HepG2 (cell line): ENCODE results near the gene LHX3. TPM values are rescaled to one million over a fixed set of nuclear protein-coding genes. Genes with fewer than 3 reads are reported as not detected.

Experiments
- ATAC-seq: fragments of 200-7000 bp; cut with Tn5 transposase; 3 replicates; pipeline ENCODE4 v1.9.1; 2020; ENCODE audit warnings: mild to moderate bottlenecking, moderate library complexity
- BruUV-seq: library from RNA; stranded (reverse); fragments of 400-500 nt; replicated peaks from 2 replicates; lab custom pipeline; 2021; lab: Mats Ljungman, UMichigan
- CTCF ChIA-PET: fragments of 300-600 bp; formaldehyde crosslinking; extraction: SDS; loops from one replicate; lab custom pipeline; 2021; ENCODE audit warnings: low total read pairs, inconsistent platforms, low intra/inter-chr PET ratio; lab: Yijun Ruan, JAX
- POLR2A ChIA-PET: fragments of 350-600 bp; sonication (Branson Sonifier 250); formaldehyde crosslinking; loops from one replicate; lab custom pipeline; 2020; ENCODE audit warnings: antibody characterized with exemption, inconsistent platforms; lab: Yijun Ruan, JAX
- DNase-seq: peaks from one replicate; pipeline ENCODE4 v3.0.0-alpha.2; 2015; ENCODE audit warnings: low spot score
- FAIRE-seq: peaks from 3 replicates; lab custom pipeline; 2011; peaks lifted over from hg19 to GRCh38; lab: Jason Lieb, UNC
- H2AFZ ChIP-seq: one replicate; pipeline ENCODE4 v1.6.1; 2011; ENCODE audit warnings: low read length, inconsistent platforms
- H3K27ac ChIP-seq: fragments of 300-600 bp; 3 replicates; pipeline ENCODE4 v1.8.0; 2011; ENCODE audit warnings: mixed run types, mild to moderate bottlenecking, mixed read lengths, low read length, inconsistent platforms; ENCODE audit not compliant: insufficient read depth; ENCODE audit errors: extremely low read length
- H3K27me3 ChIP-seq, 2 experiments: fragments of 200-600 bp in 1 of 2; 2 replicates in 1 of 2; 3 replicates in 1 of 2; pipeline versions ENCODE4 v1.6.0 to v1.8.0; 2011; ENCODE audit warnings: low read length in 2 of 2, mild to moderate bottlenecking in 2 of 2, moderate library complexity in 2 of 2, inconsistent platforms in 1 of 2; ENCODE audit not compliant: insufficient read depth in 2 of 2, control insufficient read depth in 1 of 2
- H3K36me3 ChIP-seq, 2 experiments: fragments of 200-600 bp in 1 of 2; replicated peaks in 1 of 2; 2 replicates in 1 of 2; 3 replicates in 1 of 2; pipeline versions ENCODE4 v1.5.1 to v1.8.0; 2011; ENCODE audit warnings: low read length in 2 of 2, inconsistent platforms in 1 of 2; ENCODE audit not compliant: insufficient read depth in 2 of 2, control insufficient read depth in 1 of 2
- H3K4me1 ChIP-seq: 2 replicates; pipeline ENCODE4 v1.5.1; 2012; ENCODE audit warnings: low read length, inconsistent platforms; ENCODE audit not compliant: insufficient read depth
- H3K4me2 ChIP-seq: 2 replicates; pipeline ENCODE4 v1.6.0; 2011; ENCODE audit warnings: low read depth, low read length, inconsistent platforms
- H3K4me3 ChIP-seq, 3 experiments: fragments of 200-600 bp in 1 of 3; sonication (generic), shearing (Covaris generic) in 1 of 3; replicated peaks in 1 of 3; 2 replicates each; pipeline ENCODE4 v1.5.1; 2011 to 2016; ENCODE audit warnings: low read length in 3 of 3, inconsistent platforms in 2 of 3, low read depth in 2 of 3, mild to moderate bottlenecking in 2 of 3, control low read depth in 1 of 3, mixed read lengths in 1 of 3; ENCODE audit not compliant: insufficient read depth in 1 of 3
- H3K79me2 ChIP-seq: one replicate; pipeline ENCODE4 v1.6.1; 2011; ENCODE audit warnings: low read length, inconsistent platforms; ENCODE audit not compliant: insufficient read depth
- H3K9ac ChIP-seq: 2 replicates; pipeline ENCODE4 v1.6.0; 2011; ENCODE audit warnings: mild to moderate bottlenecking, low read depth, low read length, inconsistent platforms; ENCODE audit not compliant: insufficient read depth
- H3K9me3 ChIP-seq: 2 replicates; pipeline ENCODE4 v1.5.1; 2012; ENCODE audit warnings: mild to moderate bottlenecking, low read length
- H4K20me1 ChIP-seq: 2 replicates; pipeline ENCODE4 v1.6.0; 2011; ENCODE audit warnings: inconsistent platforms, mild to moderate bottlenecking, low read length, moderate library complexity; ENCODE audit not compliant: insufficient read depth
- ATF6 ChIP-seq: sonication (generic); formaldehyde crosslinking; conservative IDR thresholded peaks from 2 replicates; pipeline ENCODE4 v1.4.0; 2020; ENCODE audit warnings: missing genetic modification reagents
- CREBL2 ChIP-seq: sonication (generic); formaldehyde crosslinking; IDR thresholded peaks from 2 replicates; pipeline ENCODE4 v1.8.1; 2023; ENCODE audit warnings: missing genetic modification reagents, mild to moderate bottlenecking, borderline replicate concordance
- DBP ChIP-seq: sonication (generic); formaldehyde crosslinking; IDR thresholded peaks from 2 replicates; pipeline ENCODE4 v1.4.0; 2020; ENCODE audit warnings: missing genetic modification reagents; ENCODE audit errors: not compliant biosample characterization
- GPBP1L1 ChIP-seq: sonication (generic); formaldehyde crosslinking; IDR thresholded peaks from 2 replicates; pipeline ENCODE4 v1.5.0; 2020; ENCODE audit warnings: mild to moderate bottlenecking, missing genetic modification reagents
- HNF4A ChIP-seq: sonication (generic); formaldehyde crosslinking; IDR thresholded peaks from 2 replicates; pipeline ENCODE4 v1.4.0; 2020; ENCODE audit warnings: missing genetic modification reagents
- ISL2 ChIP-seq: sonication (generic); formaldehyde crosslinking; IDR thresholded peaks from 2 replicates; pipeline ENCODE4 v1.5.0; 2020; ENCODE audit warnings: missing genetic modification reagents
- JUNB ChIP-seq: sonication (generic); formaldehyde crosslinking; IDR thresholded peaks from 2 replicates; pipeline ENCODE4 v1.8.0; 2022; ENCODE audit warnings: missing genetic modification reagents, mild to moderate bottlenecking, borderline replicate concordance
- KMT2B ChIP-seq: IDR thresholded peaks from 2 replicates; pipeline ENCODE4 v1.6.1; 2016; ENCODE audit warnings: missing genetic modification reagents, missing compliant biosample characterization
- MAF1 ChIP-seq: sonication (generic); formaldehyde crosslinking; IDR thresholded peaks from 2 replicates; pipeline ENCODE4 v1.5.0; 2020; ENCODE audit warnings: missing genetic modification reagents, borderline replicate concordance
- MAFF ChIP-seq: IDR thresholded peaks from 2 replicates; pipeline ENCODE4 v1.6.1; 2011; ENCODE audit warnings: low read depth, low read length, improper control_type of control experiment
- NFE2L2 ChIP-seq: fragments of 150-350 bp; IDR thresholded peaks from 2 replicates; pipeline ENCODE4 v1.6.1; 2014; ENCODE audit warnings: low read length
- TCF7 ChIP-seq: sonication (generic); IDR thresholded peaks from 2 replicates; pipeline ENCODE4 v1.6.1; 2016; ENCODE audit warnings: antibody characterized with exemption, low read depth
- ZBTB37 ChIP-seq: sonication (generic); formaldehyde crosslinking; IDR thresholded peaks from 2 replicates; pipeline ENCODE4 v1.4.0; 2020; ENCODE audit warnings: mild to moderate bottlenecking, missing genetic modification reagents
- ZNF230 ChIP-seq: sonication (generic); formaldehyde crosslinking; IDR thresholded peaks from 2 replicates; pipeline ENCODE4 v1.4.0; 2020; ENCODE audit warnings: mild to moderate bottlenecking, missing genetic modification reagents
- ZNF547 ChIP-seq: sonication (generic); formaldehyde crosslinking; IDR thresholded peaks from 2 replicates; pipeline ENCODE4 v1.5.1; 2020; ENCODE audit warnings: mild to moderate bottlenecking, missing genetic modification reagents
- ZNF652 ChIP-seq: IDR thresholded peaks from 2 replicates; pipeline ENCODE4 v1.6.1; 2016; ENCODE audit warnings: low read depth, borderline replicate concordance
- ZNF879 ChIP-seq: sonication (generic); formaldehyde crosslinking; IDR thresholded peaks from 2 replicates; pipeline ENCODE4 v1.8.1; 2023; ENCODE audit warnings: missing genetic modification reagents
- ZNF883 ChIP-seq: sonication (generic); formaldehyde crosslinking; IDR thresholded peaks from 2 replicates; pipeline ENCODE4 v1.5.1; 2020; ENCODE audit warnings: mild to moderate bottlenecking, missing genetic modification reagents; ENCODE audit errors: not compliant biosample characterization
- ZNF891 ChIP-seq: sonication (generic); formaldehyde crosslinking; IDR thresholded peaks from 2 replicates; pipeline ENCODE4 v1.5.0; 2020; ENCODE audit warnings: mild to moderate bottlenecking, missing genetic modification reagents
- WGBS: methylation state at CpG from one replicate; pipeline ENCODE4 v1.1.6; 2017; ENCODE audit warnings: low lambda C conversion rate; 5-methylcytosine and 5-hydroxymethylcytosine counted together
- in situ Hi-C: cut with HindIII; loops from 2 replicates; pipeline ENCODE4 v1.10.0; 2017; ENCODE audit warnings: low pct_unique_long_range_greater_than_20kb; ENCODE audit not compliant: extremely low pct_ligation_motif_present
- intact Hi-C: fragments of 100-400 bp; cut with micrococcal nuclease; formaldehyde crosslinking; loops from one replicate; pipeline ENCODE4 v1.10.0; 2022; ENCODE audit not compliant: unreplicated experiment
- polyA plus RNA-seq, 8 experiments: library from polyadenylated mRNA; depleted of rRNA in 3 of 8; stranded (reverse) in 7 of 8; unstranded in 1 of 8; fragments of >200 nt; fragmentation: Illumina TruSeq in 4 of 8; extraction: Trizol in 4 of 8; gene quantifications; 2 replicates each; pipeline versions ENCODE4 v1.2.1 to v1.2.3, GENCODE V29; 2011 to 2016; ENCODE audit warnings: low read depth in 4 of 8, missing spikeins in 1 of 8, mixed read lengths in 1 of 8; ENCODE audit not compliant: insufficient read depth in 1 of 8
- total RNA-seq, 5 experiments: library from RNA; depleted of rRNA; stranded (reverse); fragments of >200 nt; fragmentation: Illumina TruSeq; extraction: Trizol; gene quantifications; 2 replicates each; pipeline ENCODE4 v1.2.3, GENCODE V29; 2016; ENCODE audit warnings: low read depth in 1 of 5

Gene LHX3
- total and polyA plus RNA-seq, 2 of the 13 experiments (the other 11 are each of a cell fraction or from before 2014, with no cell fraction given): not detected

GRCh38 chr9:136202454-136203407 lies 2.2 kb downstream of the LHX3 start:
- in situ Hi-C loops: no loop called here
- ATAC-seq (no peak), FAIRE-seq (no peak), DNase-seq (no peak)
- peaks cover 38% of the 10 kb centered on the region; the same call in 1 of the 2 replicates for H4K20me1 ChIP-seq
- no peaks in the 10 kb centered on the region for H3K36me3 ChIP-seq
- peaks cover 13 to 47% of the 10 kb centered on the region in 2 experiments; a peak in 4 of 5 replicates for H3K27me3 ChIP-seq
- H3K9me3 ChIP-seq: no peaks in the 10 kb centered on the region
- ChIA-PET POLR2A (no interaction called here), CTCF (no interaction called here)
- H3K79me2 ChIP-seq: no peaks in the 10 kb centered on the region
- no peak overlapping the region for H3K4me3 ChIP-seq
- intact Hi-C loops: no loop called here
- H3K4me1 ChIP-seq: peaks cover 12% of the 10 kb centered on the region
- no peak overlapping the region for H2AFZ ChIP-seq
- no peak overlapping the region for H3K27ac ChIP-seq
- H3K9ac ChIP-seq: no peak overlapping the region
- H3K4me2 ChIP-seq: no peak overlapping the region
- WGBS: 62% methylated on average over 17 of the region's 99 CpGs
- no TSS peak for BruUV-seq
- TF ChIP-seq ZBTB37 (CRISPR knock-in tag) (no peak), ATF6 (no peak), MAFF (no peak), JUNB (CRISPR knock-in tag) (no peak), ZNF879 (no peak), CREBL2 (CRISPR knock-in tag) (no peak), ISL2 (CRISPR knock-in tag) (no peak), HNF4A (CRISPR knock-in tag) (no peak), ZNF883 (no peak), TCF7 (no peak), ZNF230 (no peak), ZNF652 (CRISPR knock-in tag) (no peak), MAF1 (CRISPR knock-in tag) (no peak), DBP (CRISPR knock-in tag) (no peak), ZNF891 (CRISPR knock-in tag) (no peak), NFE2L2 (no peak), KMT2B (CRISPR knock-in tag) (no peak), GPBP1L1 (CRISPR knock-in tag) (no peak), ZNF547 (CRISPR knock-in tag) (no peak)
